GM11168 (cell line): ENCODE results near the gene RASA1.

ENCODE experiments used
- in situ Hi-C: fragments of 300-500 bp; cut with MboI; formaldehyde crosslinking; loops from one replicate; pipeline ENCODE4 v1.12.0; 2022; ENCODE audit warnings: low sequenced_read_pairs; ENCODE audit not compliant: unreplicated experiment

Gene RASA1

GRCh38 chr5:87433945-87434344 lies 166.3 kb downstream of the RASA1 start:
- in situ Hi-C loops, result no loop called here

DNA sequence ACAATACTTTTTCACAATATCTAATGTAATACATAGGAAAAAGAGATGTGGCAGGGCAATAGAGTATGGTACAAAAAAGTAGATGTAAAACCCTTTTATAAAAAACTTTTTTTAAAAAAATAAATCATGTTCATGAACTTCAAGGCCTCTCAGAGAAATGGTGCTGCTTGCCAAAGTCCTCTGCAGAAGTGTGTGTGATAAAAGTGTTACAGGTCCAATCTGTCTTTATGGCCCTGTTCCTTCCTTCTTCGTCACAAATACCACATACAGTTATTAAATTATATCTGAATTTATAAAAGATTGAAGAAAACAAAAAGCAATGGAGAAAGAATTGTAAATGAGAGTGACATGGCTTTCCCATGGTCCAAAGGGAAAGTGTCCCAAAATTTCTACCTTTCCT lies 166.8 kb downstream of the RASA1 start:
- in situ Hi-C loops, result no loop called here

DNA sequence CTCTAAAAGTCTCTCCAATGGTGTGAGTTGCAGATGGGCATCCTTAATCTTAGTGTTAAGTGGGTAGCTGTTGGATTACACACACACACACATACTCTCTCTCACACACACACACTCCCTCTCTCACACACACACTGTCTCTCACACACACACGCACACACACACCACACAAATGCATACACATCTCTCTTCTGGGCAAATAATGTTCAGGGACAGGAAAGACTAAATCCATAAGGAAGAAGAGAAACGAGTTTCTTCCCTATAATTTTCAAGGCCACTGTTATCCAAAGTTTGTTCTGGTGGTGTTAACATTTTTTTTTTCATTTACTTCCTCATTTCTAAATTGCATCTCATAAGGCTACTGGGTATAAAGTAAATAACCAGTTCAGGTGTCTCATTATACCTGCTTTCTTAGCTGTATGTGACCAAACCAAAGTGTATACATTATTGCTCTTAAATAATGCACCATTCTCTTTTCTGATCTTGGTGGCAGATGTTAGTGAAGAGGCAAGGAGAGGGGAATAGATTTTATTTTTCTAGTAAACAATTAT lies 167.5 kb downstream of the RASA1 start:
- in situ Hi-C loops, result no loop called here

GRCh38 chr5:87437724-87438123 lies 170.0 kb downstream of the RASA1 start:
- in situ Hi-C loops, result no loop called here

GRCh38 chr5:87438231-87438630 lies 170.5 kb downstream of the RASA1 start:
- in situ Hi-C loops, result no loop called here
